ENCODE data around the gene GLIS1.

Gene GLIS1

DNA sequence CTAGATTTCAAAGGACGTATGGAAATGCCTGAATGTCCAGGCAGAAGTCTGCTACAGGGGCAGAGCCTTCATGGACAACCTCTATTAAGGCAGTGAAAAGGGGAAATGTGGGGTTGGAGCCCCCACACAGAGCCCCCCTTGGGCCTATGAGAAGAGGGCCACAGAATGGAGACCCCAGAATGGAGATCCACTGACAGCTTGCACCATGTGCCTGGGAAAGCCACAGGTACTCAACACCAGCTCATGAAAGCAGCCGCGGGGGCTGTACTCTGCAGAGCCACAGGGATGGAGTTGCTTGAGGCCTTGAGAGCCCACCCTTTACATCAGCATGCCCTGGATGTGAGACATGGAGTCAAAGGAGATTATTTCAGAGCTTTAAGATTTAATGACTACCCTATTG, 171.1 kb downstream of the GLIS1 start:
- ChIA-PET CTCF (interaction anchor here (2.5 kb wide), 1 partner anchor 19 kb away, joined by 7 read pairs; no protein-coding TSS in a partner anchor), POLR2A (no interaction called here)
- Histone ChIP-seq H3K27me3 (replicated peaks in 2 of 5; ENCODE audit: control insufficient read depth in 4 of 5, insufficient read depth in 5 of 5, low read length in 4 of 5) (no peaks in the 10 kb centered on the region), H3K36me3 (ENCODE audit: control insufficient read depth in 4 of 4, insufficient read depth in 4 of 4, low read length in 3 of 4) (no peaks in the 10 kb centered on the region), H3K4me1 (ENCODE audit: control extremely low read depth in 1 of 4, control insufficient read depth in 4 of 4, insufficient read depth in 4 of 4, low read length in 3 of 4) (peaks cover 5 to 26% (median 9%) of the 10 kb centered on the region in 4 experiments), H3K27ac (ENCODE audit: insufficient read depth in 1 of 2, low read depth in 1 of 2, low read length in 2 of 2, poor library complexity in 1 of 2, severe bottlenecking in 2 of 2) (peak overlapping the region; percentile 54 to 64), H3K4me3 (ENCODE audit: control insufficient read depth in 1 of 7, extremely low read depth in 1 of 7, insufficient read depth in 4 of 7, low read depth in 2 of 7, low read length in 6 of 7) (no peak overlapping the region), H3K9me3 (ENCODE audit: control extremely low read depth in 1 of 5, control insufficient read depth in 4 of 5, insufficient read depth in 2 of 5, low read depth in 1 of 5, low read length in 4 of 5) (peaks cover 0 to 8% (median 5%) of the 10 kb centered on the region in 5 experiments)
- 100% methylated on average over 3 of the region's 3 CpGs for WGBS (ENCODE audit: insufficient coverage)
- no peak for DNase-seq

GRCh38 chr1:53567450-53567849, 171.5 kb downstream of the GLIS1 start:
- WGBS (ENCODE audit: insufficient coverage), result 87% methylated on average over 3 of the region's 3 CpGs
- CTCF ChIA-PET, result interaction anchor here (2.5 kb wide), 1 partner anchor 19 kb away, joined by 7 read pairs; no protein-coding TSS in a partner anchor
- Histone ChIP-seq H3K9me3 (ENCODE audit: control extremely low read depth in 1 of 5, control insufficient read depth in 4 of 5, insufficient read depth in 2 of 5, low read depth in 1 of 5, low read length in 4 of 5) (peaks cover 0 to 8% (median 5%) of the 10 kb centered on the region in 5 experiments), H3K27ac (ENCODE audit: insufficient read depth in 1 of 2, low read depth in 1 of 2, low read length in 2 of 2, poor library complexity in 1 of 2, severe bottlenecking in 2 of 2) (no peak overlapping the region), H3K27me3 (replicated peaks in 2 of 5; ENCODE audit: control insufficient read depth in 4 of 5, insufficient read depth in 5 of 5, low read length in 4 of 5) (no peaks in the 10 kb centered on the region), H3K4me1 (ENCODE audit: control extremely low read depth in 1 of 4, control insufficient read depth in 4 of 4, insufficient read depth in 4 of 4, low read length in 3 of 4) (peaks cover 4 to 28% (median 10%) of the 10 kb centered on the region in 4 experiments), H3K36me3 (ENCODE audit: control insufficient read depth in 4 of 4, insufficient read depth in 4 of 4, low read length in 3 of 4) (no peaks in the 10 kb centered on the region), H3K4me3 (ENCODE audit: control insufficient read depth in 1 of 7, extremely low read depth in 1 of 7, insufficient read depth in 4 of 7, low read depth in 2 of 7, low read length in 6 of 7) (no peak overlapping the region)
- POLR2A ChIA-PET, result no interaction called here
- DNase-seq, result no peak

DNA sequence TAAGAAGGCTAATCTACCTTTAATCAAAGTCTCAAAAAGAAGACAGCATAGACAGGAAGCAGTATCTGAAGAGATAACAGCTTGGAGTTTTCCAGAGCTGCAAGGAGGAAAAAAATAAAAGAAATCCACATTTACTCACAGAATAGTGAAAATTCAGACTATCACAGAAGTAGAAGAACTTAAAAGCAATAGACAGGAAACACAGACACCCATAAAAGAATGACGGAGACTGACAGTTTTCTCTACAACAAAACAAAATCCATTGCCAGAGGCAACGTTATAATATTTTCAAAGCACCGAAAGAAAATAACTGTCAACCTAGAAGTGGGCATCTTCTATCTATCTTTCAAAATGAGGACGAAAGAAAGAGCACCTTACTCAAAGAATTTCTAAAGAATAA, 175.4 kb downstream of the GLIS1 start:
- Histone ChIP-seq H3K4me3 (ENCODE audit: control insufficient read depth in 1 of 7, extremely low read depth in 1 of 7, insufficient read depth in 4 of 7, low read depth in 2 of 7, low read length in 6 of 7) (no peak overlapping the region), H3K36me3 (ENCODE audit: control insufficient read depth in 4 of 4, insufficient read depth in 4 of 4, low read length in 3 of 4) (no peaks in the 10 kb centered on the region), H3K27me3 (replicated peaks in 2 of 5; ENCODE audit: control insufficient read depth in 4 of 5, insufficient read depth in 5 of 5, low read length in 4 of 5) (no peaks in the 10 kb centered on the region), H3K27ac (ENCODE audit: insufficient read depth in 1 of 2, low read depth in 1 of 2, low read length in 2 of 2, poor library complexity in 1 of 2, severe bottlenecking in 2 of 2) (no peak overlapping the region), H3K4me1 (ENCODE audit: control extremely low read depth in 1 of 4, control insufficient read depth in 4 of 4, insufficient read depth in 4 of 4, low read length in 3 of 4) (peaks cover 6 to 29% (median 13%) of the 10 kb centered on the region in 4 experiments), H3K9me3 (ENCODE audit: control extremely low read depth in 1 of 5, control insufficient read depth in 4 of 5, insufficient read depth in 2 of 5, low read depth in 1 of 5, low read length in 4 of 5) (peaks cover 0 to 6% (median 5%) of the 10 kb centered on the region in 5 experiments)
- DNase-seq, result peak in 1 of 3 donors; percentile 18
- ChIA-PET CTCF (interaction anchor here (0.7 to 1.2 kb wide), 3 partner anchors 16 to 333 kb away, joined by 3 read pairs; no protein-coding TSS in a partner anchor), POLR2A (interaction anchor here (0.6 kb wide), 1 partner anchor 900 kb away, joined by 3 read pairs; no protein-coding TSS in a partner anchor)
- 0% methylated on average over 1 of the region's 4 CpGs for WGBS (ENCODE audit: insufficient coverage)

GRCh38 chr1:53562981-53563379, 176.0 kb downstream of the GLIS1 start:
- no peak overlapping the region for H3K4me3 ChIP-seq (ENCODE audit: control insufficient read depth in 1 of 7, extremely low read depth in 1 of 7, insufficient read depth in 4 of 7, low read depth in 2 of 7, low read length in 6 of 7)
- WGBS (ENCODE audit: insufficient coverage), result 70% methylated on average over 1 of the region's 3 CpGs
- DNase-seq, result no peak
- H3K27me3 ChIP-seq (replicated peaks in 2 of 5; ENCODE audit: control insufficient read depth in 4 of 5, insufficient read depth in 5 of 5, low read length in 4 of 5), result no peaks in the 10 kb centered on the region
- peaks cover 0 to 6% (median 5%) of the 10 kb centered on the region in 5 experiments for H3K9me3 ChIP-seq (ENCODE audit: control extremely low read depth in 1 of 5, control insufficient read depth in 4 of 5, insufficient read depth in 2 of 5, low read depth in 1 of 5, low read length in 4 of 5)
- ChIA-PET CTCF (interaction anchor here (0.7 to 0.9 kb wide), 2 partner anchors 29 to 332 kb away, joined by 3 read pairs; no protein-coding TSS in a partner anchor), POLR2A (no interaction called here)
- H3K36me3 ChIP-seq (ENCODE audit: control insufficient read depth in 4 of 4, insufficient read depth in 4 of 4, low read length in 3 of 4), result no peaks in the 10 kb centered on the region
- no peak overlapping the region for H3K27ac ChIP-seq (ENCODE audit: insufficient read depth in 1 of 2, low read depth in 1 of 2, low read length in 2 of 2, poor library complexity in 1 of 2, severe bottlenecking in 2 of 2)
- H3K4me1 ChIP-seq (ENCODE audit: control extremely low read depth in 1 of 4, control insufficient read depth in 4 of 4, insufficient read depth in 4 of 4, low read length in 3 of 4), result peaks cover 4 to 24% (median 12%) of the 10 kb centered on the region in 4 experiments

DNA sequence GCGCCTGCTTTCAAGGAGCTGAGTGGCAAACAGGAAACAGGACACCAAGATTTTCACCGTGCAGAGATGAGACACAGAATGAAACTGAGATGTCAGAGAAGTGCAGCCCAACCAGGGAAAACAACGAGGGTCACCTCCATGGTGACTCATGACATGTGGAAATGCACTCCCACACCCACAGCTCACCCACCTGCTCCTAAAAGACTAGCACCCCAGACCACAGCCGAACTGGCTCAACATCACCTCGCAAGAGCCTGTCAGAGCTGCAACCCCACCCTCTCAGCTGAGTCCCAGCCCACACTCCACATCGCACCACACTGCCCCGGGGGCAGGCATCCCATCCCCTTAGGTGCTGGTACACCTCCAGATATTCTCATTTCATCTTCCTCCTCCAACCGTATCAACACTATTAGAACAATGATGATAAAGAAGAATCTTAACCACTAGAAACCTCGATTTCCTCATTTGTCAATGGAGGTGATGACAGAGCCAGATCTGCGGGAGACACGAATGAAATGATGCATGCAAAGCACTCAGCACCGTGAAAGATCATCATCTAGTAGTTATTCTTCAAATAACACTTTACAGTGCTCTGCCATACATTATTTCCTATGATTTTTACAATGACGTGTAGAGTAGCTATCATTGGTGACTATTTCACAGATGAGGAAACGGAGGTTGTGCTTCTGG, 176.5 kb downstream of the GLIS1 start:
- POLR2A ChIA-PET, result no interaction called here
- DNase-seq, result peak in 2 of 3 donors; percentile 49 to 62
- H3K4me1 ChIP-seq (ENCODE audit: control extremely low read depth in 1 of 4, control insufficient read depth in 4 of 4, insufficient read depth in 4 of 4, low read length in 3 of 4), result peaks cover 4 to 19% (median 11%) of the 10 kb centered on the region in 4 experiments
- no peaks in the 10 kb centered on the region for H3K27me3 ChIP-seq (replicated peaks in 2 of 5; ENCODE audit: control insufficient read depth in 4 of 5, insufficient read depth in 5 of 5, low read length in 4 of 5)
- H3K27ac ChIP-seq (ENCODE audit: insufficient read depth in 1 of 2, low read depth in 1 of 2, low read length in 2 of 2, poor library complexity in 1 of 2, severe bottlenecking in 2 of 2), result no peak overlapping the region
- H3K9me3 ChIP-seq (ENCODE audit: control extremely low read depth in 1 of 5, control insufficient read depth in 4 of 5, insufficient read depth in 2 of 5, low read depth in 1 of 5, low read length in 4 of 5), result peaks cover 0 to 4% (median 3%) of the 10 kb centered on the region in 5 experiments
- 75% methylated on average over 10 of the region's 14 CpGs for WGBS (ENCODE audit: insufficient coverage)
- no peaks in the 10 kb centered on the region for H3K36me3 ChIP-seq (ENCODE audit: control insufficient read depth in 4 of 4, insufficient read depth in 4 of 4, low read length in 3 of 4)
- no peak overlapping the region for H3K4me3 ChIP-seq (ENCODE audit: control insufficient read depth in 1 of 7, extremely low read depth in 1 of 7, insufficient read depth in 4 of 7, low read depth in 2 of 7, low read length in 6 of 7)
- CTCF ChIA-PET, result interaction anchor here (0.9 to 1.1 kb wide), 2 partner anchors 10 to 29 kb away, joined by 3 read pairs; no protein-coding TSS in a partner anchor

DNA sequence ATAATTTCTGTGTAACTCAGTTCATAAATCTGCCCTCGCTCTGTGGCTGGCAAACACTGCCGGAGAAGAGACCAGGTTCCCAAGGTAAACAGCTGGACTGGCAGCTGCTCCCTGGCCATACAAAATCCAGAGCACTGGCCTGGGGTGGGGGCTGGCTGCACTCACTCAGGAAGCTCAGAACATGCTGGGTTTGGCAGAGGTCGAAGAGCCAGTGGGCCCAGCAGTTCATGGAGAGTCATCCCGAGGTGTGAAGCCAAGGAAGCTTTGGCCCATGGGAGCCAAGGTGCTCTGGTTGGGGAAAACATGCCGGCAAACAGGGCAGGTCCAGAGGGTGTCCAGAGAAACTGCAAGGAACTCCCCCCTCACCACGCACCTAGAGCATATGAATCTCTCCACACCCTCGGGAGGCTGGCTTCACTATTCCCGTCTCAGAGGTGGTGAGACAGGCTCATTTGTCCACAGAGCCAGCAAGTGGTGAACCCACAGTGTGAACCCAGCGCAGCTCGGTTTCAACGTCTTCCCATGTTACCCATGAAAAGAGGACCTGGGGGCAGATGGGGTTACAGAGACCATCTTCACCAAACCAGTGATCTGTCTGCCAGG, 177.4 kb downstream of the GLIS1 start:
- Histone ChIP-seq H3K36me3 (ENCODE audit: control insufficient read depth in 4 of 4, insufficient read depth in 4 of 4, low read length in 3 of 4) (no peaks in the 10 kb centered on the region), H3K27ac (ENCODE audit: insufficient read depth in 1 of 2, low read depth in 1 of 2, low read length in 2 of 2, poor library complexity in 1 of 2, severe bottlenecking in 2 of 2) (no peak overlapping the region), H3K9me3 (ENCODE audit: control extremely low read depth in 1 of 5, control insufficient read depth in 4 of 5, insufficient read depth in 2 of 5, low read depth in 1 of 5, low read length in 4 of 5) (peaks cover 0 to 2% (median 0%) of the 10 kb centered on the region in 5 experiments), H3K27me3 (replicated peaks in 2 of 5; ENCODE audit: control insufficient read depth in 4 of 5, insufficient read depth in 5 of 5, low read length in 4 of 5) (no peaks in the 10 kb centered on the region), H3K4me1 (ENCODE audit: control extremely low read depth in 1 of 4, control insufficient read depth in 4 of 4, insufficient read depth in 4 of 4, low read length in 3 of 4) (peaks cover 4 to 18% (median 11%) of the 10 kb centered on the region in 4 experiments), H3K4me3 (ENCODE audit: control insufficient read depth in 1 of 7, extremely low read depth in 1 of 7, insufficient read depth in 4 of 7, low read depth in 2 of 7, low read length in 6 of 7) (no peak overlapping the region)
- WGBS (ENCODE audit: insufficient coverage), result 99% methylated on average over 11 of the region's 11 CpGs
- POLR2A ChIA-PET, result no interaction called here
- no peak for DNase-seq
- CTCF ChIA-PET, result interaction anchor here (1.1 to 1.5 kb wide), 4 partner anchors 9 to 87 kb away, joined by 3 read pairs; no protein-coding TSS in a partner anchor

All from common myeloid progenitor, CD34-positive (primary cell).